ENCODE data around the gene STING1.
"Not testable (repeated sequence)": the region's sequence is repeated elsewhere in the genome, so short reads cannot be mapped to it uniquely, and the experiment has no call there.

Gene STING1

DNA sequence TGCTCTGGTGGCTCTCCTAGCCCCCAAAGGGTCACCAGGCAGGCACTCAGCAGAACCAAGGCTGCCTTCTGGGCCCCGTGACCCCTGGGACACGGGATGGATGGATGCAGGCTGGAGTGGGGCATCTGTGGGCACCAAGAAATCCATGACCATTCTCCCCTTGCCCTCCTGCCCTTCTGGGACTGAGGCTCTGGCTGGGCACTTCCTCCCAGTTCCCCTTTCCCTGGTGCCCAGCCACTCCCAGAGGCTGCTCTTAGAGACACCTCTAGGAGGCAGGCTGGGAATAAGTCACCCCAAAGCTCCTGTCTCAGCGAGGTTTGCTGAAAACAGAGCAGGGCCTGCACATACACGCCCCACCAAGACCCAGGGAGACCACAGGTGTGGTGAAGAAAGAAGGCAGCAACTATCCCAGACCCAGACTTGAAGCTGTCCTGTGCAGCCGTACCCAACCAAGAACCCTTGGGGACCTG, 943 bp downstream of the STING1 start:
- TF ChIP-seq CTCF (IDR thresholded peaks at IDR 0.05; ENCODE audit: insufficient read depth, missing control alignments): no peak
- FAIRE-seq (no peak), DNase-seq (ENCODE audit: insufficient read length, low spot score) (no peak)

DNA sequence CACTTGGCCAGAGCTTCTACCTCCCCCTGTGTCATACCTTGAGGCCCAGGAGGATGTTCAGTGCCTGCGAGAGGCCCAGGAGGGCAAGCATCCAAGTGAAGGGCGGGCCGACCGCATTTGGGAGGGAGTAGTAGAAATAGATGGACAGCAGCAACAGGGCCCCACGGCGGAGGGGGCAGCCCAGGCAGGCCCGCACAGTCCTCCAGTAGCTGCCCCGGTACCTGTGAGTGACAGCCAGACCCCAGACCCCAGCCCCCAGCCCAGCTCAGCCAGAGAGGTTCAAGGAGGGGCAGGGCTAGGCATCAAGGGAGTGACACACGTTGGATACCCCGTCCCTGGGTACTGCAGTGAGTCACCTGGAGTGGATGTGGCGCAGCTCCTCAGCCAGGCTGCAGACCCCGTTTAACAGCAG, 1.4 kb downstream of the STING1 start:
- no peak for FAIRE-seq

GRCh38 chr5:139479729-139480128, 2.8 kb downstream of the STING1 start:
- FAIRE-seq: not testable (repeated sequence)

More for the DNA sequence above, 1.4 kb downstream of the STING1 start:
- TF ChIP-seq CTCF (IDR thresholded peaks at IDR 0.05; ENCODE audit: insufficient read depth, missing control alignments): no peak
- no peak for DNase-seq (ENCODE audit: insufficient read length, low spot score)

GRCh38 chr5:139478657-139479423, 3.7 kb downstream of the STING1 start:
- FAIRE-seq: not testable (repeated sequence)

More at GRCh38 chr5:139479729-139480128, 2.8 kb downstream of the STING1 start:
- not testable (repeated sequence) for DNase-seq (ENCODE audit: insufficient read length, low spot score)

GRCh38 chr5:139475865-139476617, 6.5 kb downstream of the STING1 start:
- FAIRE-seq: no peak
- no peak for DNase-seq (ENCODE audit: insufficient read length, low spot score)
- TF ChIP-seq CTCF (IDR thresholded peaks at IDR 0.05; ENCODE audit: insufficient read depth, missing control alignments): no peak

More at GRCh38 chr5:139478657-139479423, 3.7 kb downstream of the STING1 start:
- not testable (repeated sequence) for DNase-seq (ENCODE audit: insufficient read length, low spot score)

- DNase-seq (ENCODE audit: insufficient read length, low spot score) (no peak), FAIRE-seq (no peak)
Measured at GRCh38 chr5:139474890-139475791, 7.4 kb downstream of the STING1 start.

GRCh38 chr5:139473565-139473964, 9.0 kb downstream of the STING1 start:
- TF ChIP-seq CTCF (IDR thresholded peaks at IDR 0.05; ENCODE audit: insufficient read depth, missing control alignments): no peak
- FAIRE-seq: no peak
- no peak for DNase-seq (ENCODE audit: insufficient read length, low spot score)

More at GRCh38 chr5:139474890-139475791, 7.4 kb downstream of the STING1 start:
- TF ChIP-seq CTCF (IDR thresholded peaks at IDR 0.05; ENCODE audit: insufficient read depth, missing control alignments): no peak

Measured in D721Med (cell line).